HG02798 (cell line): Measurements from ENCODE around the gene APBB2.
"Not testable (repeated sequence)": the region's sequence is repeated elsewhere in the genome, so short reads cannot be mapped to it uniquely, and the experiment has no call there.

ENCODE experiments used
- ATAC-seq: cut with Tn5 transposase; IDR thresholded peaks from one replicate; pipeline ENCODE4 v1.9.1; 2021; ENCODE audit warnings: mild to moderate bottlenecking; ENCODE audit not compliant: unreplicated experiment, poor library complexity

APBB2 gene

GRCh38 chr4:41160856-41161255 is 53.5 kb downstream of the APBB2 start:
- ATAC-seq: no peak

- ATAC-seq: no peak
Measured at GRCh38 chr4:41160012-41160789, 54.1 kb downstream of the APBB2 start.

GRCh38 chr4:41158756-41159155 is 55.6 kb downstream of the APBB2 start:
- no peak for ATAC-seq

- ATAC-seq: no peak
Measured at GRCh38 chr4:41158274-41158673, 56.1 kb downstream of the APBB2 start.

GRCh38 chr4:41157009-41157408 is 57.3 kb downstream of the APBB2 start:
- no peak for ATAC-seq

- no peak for ATAC-seq
Measured at GRCh38 chr4:41156574-41156973, 57.8 kb downstream of the APBB2 start.

GRCh38 chr4:41155194-41155830 is 59.0 kb downstream of the APBB2 start:
- ATAC-seq: no peak

- no peak for ATAC-seq
Measured at GRCh38 chr4:41154814-41155177, 59.5 kb downstream of the APBB2 start.

GRCh38 chr4:41154010-41154813 is 60.1 kb downstream of the APBB2 start:
- no peak for ATAC-seq

- ATAC-seq: no peak
Measured at GRCh38 chr4:41150401-41150800, 63.9 kb downstream of the APBB2 start.

- not testable (repeated sequence) for ATAC-seq
Measured at GRCh38 chr4:41149568-41149967, 64.8 kb downstream of the APBB2 start.

- ATAC-seq: no peak
Measured at GRCh38 chr4:41148931-41149330, 65.4 kb downstream of the APBB2 start.

- ATAC-seq: no peak
Measured at GRCh38 chr4:41148292-41148691, 66.0 kb downstream of the APBB2 start.

- ATAC-seq: not testable (repeated sequence)
Measured at GRCh38 chr4:41147570-41147969, 66.8 kb downstream of the APBB2 start.

- ATAC-seq: no peak
Measured at GRCh38 chr4:41146716-41147506, 67.4 kb downstream of the APBB2 start.

GRCh38 chr4:41146196-41146595 is 68.1 kb downstream of the APBB2 start:
- no peak for ATAC-seq

GRCh38 chr4:41145571-41146078 is 68.7 kb downstream of the APBB2 start:
- ATAC-seq: peak; percentile 66

GRCh38 chr4:41144812-41145211 is 69.5 kb downstream of the APBB2 start:
- no peak for ATAC-seq

- no peak for ATAC-seq
Measured at GRCh38 chr4:41144040-41144379, 70.3 kb downstream of the APBB2 start.

- ATAC-seq: no peak
Measured at GRCh38 chr4:41143311-41144039, 70.9 kb downstream of the APBB2 start.
